ENCODE results near the gene UPF2.

The UPF2 gene

DNA sequence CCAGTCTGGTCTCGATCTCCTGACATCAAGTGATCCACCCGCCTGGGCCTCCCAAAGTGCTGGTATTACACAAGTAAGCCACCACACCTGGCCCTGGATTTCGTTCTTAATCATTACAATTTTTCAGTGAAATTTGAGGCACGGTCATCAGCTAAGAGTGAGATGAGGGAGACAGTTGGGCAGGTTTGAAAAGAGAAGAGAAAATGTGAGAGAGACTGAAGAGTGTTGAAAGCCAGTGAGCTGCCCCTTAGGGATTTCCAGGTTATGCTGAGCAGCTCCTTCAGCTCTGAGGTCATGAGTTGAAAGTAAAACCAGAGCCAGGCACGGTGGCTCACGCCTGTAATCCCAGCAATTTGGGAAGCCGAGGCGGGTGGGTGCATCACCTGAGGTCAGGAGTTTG lies 5.9 kb upstream of the UPF2 start:
- H3K4me1 Mint-ChIP-seq: peaks cover 5% of the 10 kb centered on the region
- H3K9me3 Mint-ChIP-seq: no peaks in the 10 kb centered on the region
- peaks cover under 1% of the 10 kb centered on the region for H3K36me3 Mint-ChIP-seq (ENCODE audit: low read depth)
- peaks cover 14% of the 10 kb centered on the region for H3K27me3 Mint-ChIP-seq (ENCODE audit: low read depth, poor library complexity)
- H3K4me3 Mint-ChIP-seq: no peak overlapping the region
- H3K27ac Mint-ChIP-seq: no peak overlapping the region
- DNase-seq: no peak
- TF ChIP-seq, protein P1, sequence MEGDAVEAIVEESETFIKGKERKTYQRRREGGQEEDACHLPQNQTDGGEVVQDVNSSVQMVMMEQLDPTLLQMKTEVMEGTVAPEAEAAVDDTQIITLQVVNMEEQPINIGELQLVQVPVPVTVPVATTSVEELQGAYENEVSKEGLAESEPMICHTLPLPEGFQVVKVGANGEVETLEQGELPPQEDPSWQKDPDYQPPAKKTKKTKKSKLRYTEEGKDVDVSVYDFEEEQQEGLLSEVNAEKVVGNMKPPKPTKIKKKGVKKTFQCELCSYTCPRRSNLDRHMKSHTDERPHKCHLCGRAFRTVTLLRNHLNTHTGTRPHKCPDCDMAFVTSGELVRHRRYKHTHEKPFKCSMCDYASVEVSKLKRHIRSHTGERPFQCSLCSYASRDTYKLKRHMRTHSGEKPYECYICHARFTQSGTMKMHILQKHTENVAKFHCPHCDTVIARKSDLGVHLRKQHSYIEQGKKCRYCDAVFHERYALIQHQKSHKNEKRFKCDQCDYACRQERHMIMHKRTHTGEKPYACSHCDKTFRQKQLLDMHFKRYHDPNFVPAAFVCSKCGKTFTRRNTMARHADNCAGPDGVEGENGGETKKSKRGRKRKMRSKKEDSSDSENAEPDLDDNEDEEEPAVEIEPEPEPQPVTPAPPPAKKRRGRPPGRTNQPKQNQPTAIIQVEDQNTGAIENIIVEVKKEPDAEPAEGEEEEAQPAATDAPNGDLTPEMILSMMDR (IDR thresholded peaks at IDR 0.05): no peak

DNA sequence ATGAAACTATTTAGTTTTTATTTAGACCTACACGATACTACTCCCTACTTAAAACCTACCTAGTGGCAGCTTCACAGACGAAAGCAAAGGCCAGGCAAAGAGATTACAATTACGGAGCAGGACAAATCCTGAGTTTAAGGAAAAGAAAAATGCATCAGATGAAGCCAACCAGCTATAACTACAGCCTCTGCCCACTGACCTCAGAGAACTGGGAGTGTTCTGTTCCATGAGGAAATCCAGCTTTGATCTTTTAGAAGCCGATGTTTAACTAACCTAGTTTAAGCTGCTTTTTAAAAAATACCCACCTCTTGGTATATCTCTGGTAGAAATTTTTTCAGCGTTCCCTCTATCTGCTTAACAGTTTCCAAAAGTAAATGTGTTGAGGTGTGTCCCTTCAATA lies 3.0 kb upstream of the UPF2 start:
- Mint-ChIP-seq H3K27ac (no peak overlapping the region), H3K9me3 (peaks cover 5% of the 10 kb centered on the region), H3K27me3 (ENCODE audit: low read depth, poor library complexity) (peaks cover 14% of the 10 kb centered on the region), H3K36me3 (ENCODE audit: low read depth) (peaks cover 5% of the 10 kb centered on the region), H3K4me1 (peaks cover 24% of the 10 kb centered on the region), H3K4me3 (no peak overlapping the region)
- TF ChIP-seq, protein P1 (IDR thresholded peaks at IDR 0.05): no peak
- DNase-seq: no peak

DNA sequence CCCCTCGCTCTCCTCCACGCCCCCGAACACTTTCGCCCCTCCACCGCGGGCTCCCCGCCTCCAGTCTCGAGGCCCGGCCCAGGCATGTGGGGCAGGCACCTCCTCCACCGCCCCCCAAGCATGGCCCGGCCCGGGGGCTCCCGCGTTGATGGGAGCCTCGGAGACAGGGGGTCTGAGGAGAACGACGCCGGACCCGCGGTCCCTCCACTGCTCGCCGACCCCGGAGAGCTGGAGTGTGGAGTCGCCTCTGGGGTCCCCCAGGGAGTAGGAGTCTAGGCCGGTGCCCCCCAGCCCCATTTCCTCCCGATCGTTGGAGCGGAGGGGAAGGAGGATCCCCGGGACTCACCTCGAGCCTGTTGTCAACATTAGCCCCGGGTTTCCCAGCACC lies 206 bp downstream of the UPF2 start:
- H3K9me3 Mint-ChIP-seq: peaks cover 5% of the 10 kb centered on the region
- H3K27me3 Mint-ChIP-seq (ENCODE audit: low read depth, poor library complexity): peaks cover 4% of the 10 kb centered on the region
- peak; percentile 65 for DNase-seq
- H3K27ac Mint-ChIP-seq: peak overlapping the region; percentile 98
- TF ChIP-seq, protein P1 (IDR thresholded peaks at IDR 0.05): no peak
- peaks cover 30% of the 10 kb centered on the region for H3K4me1 Mint-ChIP-seq
- H3K4me3 Mint-ChIP-seq: peak overlapping the region; percentile 99
- H3K36me3 Mint-ChIP-seq (ENCODE audit: low read depth): peaks cover 15% of the 10 kb centered on the region

DNA sequence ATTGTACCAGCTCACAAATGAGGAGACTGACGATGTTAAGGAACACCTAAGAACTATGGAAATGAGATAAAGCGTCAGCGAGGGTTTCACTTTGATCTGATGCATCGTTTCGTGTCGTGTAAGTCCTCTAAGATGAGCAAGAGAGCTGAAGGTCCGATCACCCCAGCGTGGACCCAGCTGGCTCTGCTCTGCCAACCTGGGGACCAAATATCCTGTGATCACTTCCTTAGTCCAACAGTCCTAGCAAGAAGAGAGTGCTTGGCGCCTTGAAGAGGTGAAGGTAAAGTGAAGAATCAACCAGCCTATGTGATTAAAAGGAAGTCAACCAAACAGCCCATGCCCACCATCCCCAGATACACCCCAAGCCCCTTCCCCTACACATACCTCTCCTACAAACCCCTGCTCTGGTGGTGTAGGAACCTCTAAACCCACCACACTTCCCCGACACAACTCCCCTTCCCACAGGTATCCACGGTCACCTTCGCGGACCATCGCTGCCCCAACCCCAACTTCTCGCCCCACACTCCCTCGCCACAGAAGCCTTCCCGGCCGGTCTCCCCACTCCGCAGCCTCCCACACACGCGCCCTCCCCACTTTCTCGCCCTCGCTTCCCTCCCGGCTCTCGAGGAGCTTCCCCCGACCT lies 722 bp downstream of the UPF2 start:
- H3K4me3 Mint-ChIP-seq: peak overlapping the region; percentile 99
- H3K27me3 Mint-ChIP-seq (ENCODE audit: low read depth, poor library complexity): peaks cover 2% of the 10 kb centered on the region
- H3K9me3 Mint-ChIP-seq: peaks cover 5% of the 10 kb centered on the region
- TF ChIP-seq, protein P1 (IDR thresholded peaks at IDR 0.05): no peak
- peak overlapping the region; percentile 98 for H3K27ac Mint-ChIP-seq
- DNase-seq: peak; percentile 8
- peaks cover 15% of the 10 kb centered on the region for H3K36me3 Mint-ChIP-seq (ENCODE audit: low read depth)
- H3K4me1 Mint-ChIP-seq: peaks cover 30% of the 10 kb centered on the region

DNA sequence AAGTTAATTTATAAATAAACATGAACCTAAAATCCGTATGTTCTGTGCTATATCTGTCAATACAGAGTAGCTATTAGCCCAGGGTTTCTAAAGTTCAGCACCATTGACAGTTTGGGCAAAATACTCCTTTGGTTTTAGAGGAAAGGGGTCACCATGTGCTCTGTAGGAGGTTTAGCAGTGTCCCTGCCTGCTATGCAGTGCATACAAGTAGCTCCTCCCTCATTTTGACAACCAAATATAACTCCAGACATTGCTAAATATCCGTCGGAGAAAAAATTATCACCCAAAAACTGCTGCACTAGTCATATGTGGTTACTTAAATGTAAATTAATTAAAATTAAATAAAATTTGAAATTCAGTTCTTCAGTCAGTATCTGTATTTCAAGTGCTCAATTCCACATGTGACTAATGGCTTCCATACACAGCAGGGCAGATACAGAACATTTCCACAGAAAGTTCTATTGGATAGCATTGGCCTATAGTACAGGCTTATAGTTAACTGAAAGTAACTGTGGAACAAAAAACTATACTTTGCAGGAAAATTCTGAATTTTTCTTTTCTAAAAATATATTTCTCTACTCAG lies 6.4 kb downstream of the UPF2 start:
- H3K4me3 Mint-ChIP-seq: no peak overlapping the region
- TF ChIP-seq, protein P1 (IDR thresholded peaks at IDR 0.05): no peak
- peaks cover 15% of the 10 kb centered on the region for H3K4me1 Mint-ChIP-seq
- H3K36me3 Mint-ChIP-seq (ENCODE audit: low read depth): peaks cover 36% of the 10 kb centered on the region
- DNase-seq: no peak
- H3K9me3 Mint-ChIP-seq: no peaks in the 10 kb centered on the region
- H3K27me3 Mint-ChIP-seq (ENCODE audit: low read depth, poor library complexity): no peaks in the 10 kb centered on the region
- no peak overlapping the region for H3K27ac Mint-ChIP-seq

DNA sequence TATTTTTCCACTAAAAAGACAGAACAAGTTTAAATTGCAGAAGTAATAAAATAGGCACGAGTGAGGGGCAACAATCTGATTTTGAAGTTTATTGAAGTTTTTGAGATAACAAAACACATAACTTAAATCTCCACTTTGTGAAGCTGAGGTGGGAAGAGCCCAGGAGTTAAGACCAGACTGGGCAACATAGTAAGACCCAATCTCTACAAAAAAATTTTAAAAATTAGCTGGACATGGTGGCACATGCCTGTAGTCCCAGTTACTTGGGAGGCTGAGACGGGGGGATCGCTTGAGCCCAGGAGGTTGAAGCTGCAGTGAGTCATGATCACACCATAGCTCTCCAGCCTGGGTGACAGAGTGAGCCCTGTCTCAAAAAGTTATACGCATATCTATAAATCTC lies 11.2 kb downstream of the UPF2 start:
- TF ChIP-seq, protein P1 (IDR thresholded peaks at IDR 0.05): no peak
- H3K27ac Mint-ChIP-seq: no peak overlapping the region
- H3K4me3 Mint-ChIP-seq: no peak overlapping the region
- H3K4me1 Mint-ChIP-seq: no peaks in the 10 kb centered on the region
- peaks cover 62% of the 10 kb centered on the region for H3K36me3 Mint-ChIP-seq (ENCODE audit: low read depth)
- DNase-seq: no peak
- no peaks in the 10 kb centered on the region for H3K9me3 Mint-ChIP-seq
- H3K27me3 Mint-ChIP-seq (ENCODE audit: low read depth, poor library complexity): no peaks in the 10 kb centered on the region

Data from nephron progenitor cell (in vitro differentiated cells).